H1 (cell line): ENCODE measurements around the gene PLXND1. TPM values are rescaled to one million over a fixed set of nuclear protein-coding genes. Genes with fewer than 3 reads are reported as not detected.

Source experiments
- CTCF ChIA-PET: fragments of 300-600 bp; sonication (Branson Sonifier 250); formaldehyde crosslinking; loops from one replicate; lab custom pipeline; 2021; ENCODE audit not compliant: partially characterized antibody; lab: Charles Lee
- POLR2A ChIA-PET: fragments of 300-600 bp; sonication (Branson Sonifier 250); formaldehyde crosslinking; loops from one replicate; lab custom pipeline; 2021; ENCODE audit warnings: inconsistent platforms; ENCODE audit not compliant: partially characterized antibody; lab: Charles Lee
- DNase-seq, 2 experiments: peaks; one replicate each; pipeline versions ENCODE4 v3.0.0 to v3.0.0-alpha.2; 2010 to 2022; ENCODE audit warnings: low spot score in 2 of 2, low read depth in 1 of 2, mixed read lengths in 1 of 2
- FAIRE-seq: peaks from 2 replicates; lab custom pipeline; 2011; peaks lifted over from hg19 to GRCh38; lab: Jason Lieb, UNC
- H2AFZ ChIP-seq: 2 replicates; pipeline ENCODE4 v1.8.1; 2012; ENCODE audit warnings: low read length, inconsistent platforms
- H2AK5ac ChIP-seq: 2 replicates; pipeline ENCODE4 v1.6.1; 2013; ENCODE audit warnings: low read depth, low read length
- H2BK120ac ChIP-seq: replicated peaks from 2 replicates; pipeline ENCODE3; 2013; ENCODE audit warnings: low read depth, low read length, inconsistent platforms
- H2BK12ac ChIP-seq: 2 replicates; pipeline ENCODE4 v1.6.1; 2013; ENCODE audit warnings: low read depth, low read length
- H2BK15ac ChIP-seq: 2 replicates; pipeline ENCODE4 v1.6.1; 2013; ENCODE audit warnings: low read length
- H2BK20ac ChIP-seq: 2 replicates; pipeline ENCODE4 v1.6.1; 2013; ENCODE audit warnings: low read length
- H2BK5ac ChIP-seq: 2 replicates; pipeline ENCODE4 v1.6.1; 2013; ENCODE audit warnings: low read depth, low read length
- H3K14ac ChIP-seq: 2 replicates; pipeline ENCODE4 v1.6.1; 2013; ENCODE audit warnings: inconsistent platforms; ENCODE audit not compliant: insufficient read length
- H3K18ac ChIP-seq: 2 replicates; pipeline ENCODE4 v1.6.1; 2013; ENCODE audit warnings: low read length; ENCODE audit errors: extremely low read depth
- H3K23ac ChIP-seq: 2 replicates; pipeline ENCODE4 v1.6.1; 2013; ENCODE audit warnings: inconsistent platforms; ENCODE audit not compliant: insufficient read length
- H3K23me2 ChIP-seq: 2 replicates; pipeline ENCODE4 v1.6.1; 2013; ENCODE audit warnings: low read depth, low read length
- H3K27ac ChIP-seq: 2 replicates; pipeline ENCODE4 v1.6.1; 2011; ENCODE audit warnings: low read depth, low read length, inconsistent platforms
- H3K27me3 ChIP-seq, 4 experiments: replicated peaks in 1 of 4; 1 replicate in 1 of 4; 2 replicates in 3 of 4; pipeline versions ENCODE4 v1.6.1 to v1.8.1; 2011 to 2013; ENCODE audit warnings: low read length in 3 of 4, mild to moderate bottlenecking in 3 of 4, inconsistent platforms in 2 of 4, mixed read lengths in 2 of 4, moderate library complexity in 1 of 4; ENCODE audit not compliant: control insufficient read depth in 3 of 4, insufficient read depth in 3 of 4; ENCODE audit errors: extremely low read depth in 1 of 4
- H3K36me3 ChIP-seq, 4 experiments: 2 replicates each; pipeline versions ENCODE4 v1.6.1 to v1.8.1; 2011 to 2013; ENCODE audit warnings: mild to moderate bottlenecking in 4 of 4, low read length in 3 of 4, moderate library complexity in 2 of 4, control low read depth in 1 of 4, inconsistent platforms in 1 of 4; ENCODE audit not compliant: insufficient read depth in 4 of 4, control insufficient read depth in 2 of 4
- H3K4ac ChIP-seq: replicated peaks from 2 replicates; pipeline ENCODE3; 2013; ENCODE audit warnings: low read length, low read depth, mixed read lengths, inconsistent platforms; ENCODE audit not compliant: insufficient read length
- H3K4me1 ChIP-seq, 4 experiments: replicated peaks in 1 of 4; 1 replicate in 1 of 4; 2 replicates in 3 of 4; pipeline versions ENCODE4 v1.6.1 to v1.8.1; 2011 to 2013; ENCODE audit warnings: low read length in 3 of 4, inconsistent platforms in 2 of 4, mixed read lengths in 1 of 4; ENCODE audit not compliant: insufficient read depth in 4 of 4, control insufficient read depth in 3 of 4
- H3K4me2 ChIP-seq, 2 experiments: 2 replicates each; pipeline versions ENCODE4 v1.6.1 to v1.8.1; 2011 to 2013; ENCODE audit warnings: low read depth in 2 of 2, low read length in 2 of 2, control low read depth in 1 of 2, inconsistent platforms in 1 of 2, mild to moderate bottlenecking in 1 of 2; ENCODE audit not compliant: insufficient read depth in 1 of 2
- H3K4me3 ChIP-seq, 4 experiments: fragments of 200-600, 300-600 bp in 1 of 4; sonication (generic), shearing (Covaris generic), sonication (Bioruptor Twin) in 1 of 4; 2 replicates each; pipeline versions ENCODE4 v1.5.1 to v1.8.1; 2011 to 2016; ENCODE audit warnings: low read length in 4 of 4, low read depth in 3 of 4, control low read depth in 2 of 4, inconsistent platforms in 2 of 4, mild to moderate bottlenecking in 2 of 4, mixed read lengths in 1 of 4, moderate library complexity in 1 of 4; ENCODE audit not compliant: insufficient read depth in 2 of 4; ENCODE audit errors: extremely low read depth in 1 of 4
- H3K56ac ChIP-seq: replicated peaks from 2 replicates; pipeline ENCODE3; 2013; ENCODE audit warnings: low read depth, mild to moderate bottlenecking, mixed read lengths, low read length, inconsistent platforms; ENCODE audit not compliant: insufficient read length
- H3K79me1 ChIP-seq: 2 replicates; pipeline ENCODE4 v1.6.1; 2013; ENCODE audit warnings: low read depth, low read length, control low read depth
- H3K79me2 ChIP-seq, 2 experiments: 2 replicates each; pipeline versions ENCODE4 v1.6.1 to v1.8.1; 2012 to 2013; ENCODE audit warnings: low read length in 2 of 2, mild to moderate bottlenecking in 2 of 2, inconsistent platforms in 1 of 2; ENCODE audit not compliant: insufficient read depth in 2 of 2, control insufficient read depth in 1 of 2
- H3K9ac ChIP-seq, 4 experiments: replicated peaks in 1 of 4; 1 replicate in 1 of 4; 2 replicates in 3 of 4; pipeline versions ENCODE4 v1.6.1 to v1.8.1; 2011 to 2013; ENCODE audit warnings: low read depth in 3 of 4, low read length in 3 of 4, control low read depth in 2 of 4, mild to moderate bottlenecking in 2 of 4, moderate library complexity in 2 of 4, inconsistent platforms in 1 of 4; ENCODE audit errors: extremely low read depth in 1 of 4
- H3K9me3 ChIP-seq, 2 experiments: 2 replicates each; pipeline versions ENCODE4 v1.6.1 to v1.8.1; 2012 to 2013; ENCODE audit warnings: mild to moderate bottlenecking in 2 of 2, moderate library complexity in 2 of 2, control low read depth in 1 of 2, inconsistent platforms in 1 of 2, low read depth in 1 of 2, low read length in 1 of 2, mixed read lengths in 1 of 2; ENCODE audit not compliant: insufficient read depth in 2 of 2
- H4K20me1 ChIP-seq, 2 experiments: replicated peaks in 1 of 2; 2 replicates each; pipeline versions ENCODE3 to v1.8.1; 2011 to 2013; ENCODE audit warnings: inconsistent platforms in 2 of 2, low read length in 2 of 2, mild to moderate bottlenecking in 1 of 2; ENCODE audit not compliant: insufficient read depth in 2 of 2, control insufficient read depth in 1 of 2
- H4K5ac ChIP-seq: 2 replicates; pipeline ENCODE4 v1.6.1; 2013; ENCODE audit warnings: low read length, low read depth, mixed read lengths, inconsistent platforms; ENCODE audit not compliant: insufficient read length
- H4K8ac ChIP-seq: 2 replicates; pipeline ENCODE4 v1.8.0; 2013; ENCODE audit warnings: mild to moderate bottlenecking, moderate library complexity, low read length, inconsistent platforms; ENCODE audit not compliant: insufficient read depth; ENCODE audit errors: extremely low read depth
- H4K91ac ChIP-seq: replicated peaks from 2 replicates; pipeline ENCODE3; 2013; ENCODE audit warnings: low read length, mixed read lengths, inconsistent platforms; ENCODE audit not compliant: insufficient read length
- CEBPB ChIP-seq: IDR thresholded peaks from 2 replicates; pipeline ENCODE4 v1.6.1; 2012; ENCODE audit warnings: low read depth, low read length
- WGBS, 2 experiments: shearing (Covaris generic) in 1 of 2; methylation state at CpG; one replicate each; pipeline versions ENCODE4 v1.1.6 to v1.1.7; 2013 to 2015; ENCODE audit warnings: low lambda C conversion rate in 2 of 2, mixed read lengths in 2 of 2, inconsistent platforms in 1 of 2, low coverage in 1 of 2, missing lambda C conversion rate in 1 of 2; ENCODE audit not compliant: insufficient replicate concordance in 2 of 2, insufficient coverage in 1 of 2, insufficient read length in 1 of 2; ENCODE audit errors: extremely low coverage in 1 of 2, missing lambda C conversion rate in 1 of 2; 5-methylcytosine and 5-hydroxymethylcytosine counted together
- polyA plus RNA-seq, 7 experiments: library from polyadenylated mRNA; depleted of rRNA in 3 of 7; stranded (reverse) in 5 of 7; unstranded in 2 of 7; fragments of >200 nt in 5 of 7; fragments of 200-250 nt in 2 of 7; gene quantifications; 1 replicate in 5 of 7; 2 replicates in 1 of 7; 4 replicates in 1 of 7; pipeline versions ENCODE4 v1.2.1 to v1.2.3, GENCODE V29; 2011 to 2013; ENCODE audit warnings: missing spikeins in 2 of 7, mixed read lengths in 2 of 7
- total RNA-seq: library from RNA; stranded (reverse); fragmentation: NEBNext Ultra II Directional; extraction: Animal tissue kit (Norgen Biotek cat#: 25700); gene quantifications from 2 replicates; pipeline ENCODE4 v1.2.1, GENCODE V29; 2021

PLXND1 gene
- total and polyA plus RNA-seq, 2 of the 8 experiments (the other 6 are each of a cell fraction or from before 2014, with no cell fraction given), result 17.7 to 66.4 TPM

DNA sequence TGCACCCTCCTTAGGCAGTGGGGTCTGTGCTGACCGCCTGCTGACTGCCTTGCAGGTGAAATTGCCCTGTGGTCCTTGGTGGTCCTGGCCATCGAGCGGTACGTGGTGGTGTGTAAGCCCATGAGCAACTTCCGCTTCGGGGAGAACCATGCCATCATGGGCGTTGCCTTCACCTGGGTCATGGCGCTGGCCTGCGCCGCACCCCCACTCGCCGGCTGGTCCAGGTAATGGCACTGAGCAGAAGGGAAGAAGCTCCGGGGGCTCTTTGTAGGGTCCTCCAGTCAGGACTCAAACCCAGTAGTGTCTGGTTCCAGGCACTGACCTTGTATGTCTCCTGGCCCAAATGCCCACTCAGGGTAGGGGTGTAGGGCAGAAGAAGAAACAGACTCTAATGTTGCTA lies 75.7 kb downstream of the PLXND1 start:
- no peak for DNase-seq
- peak overlapping the region; percentile 83 for H3K4ac ChIP-seq
- H3K4me2 ChIP-seq, result peak overlapping the region; percentile 16 to 25; a peak in 2 of 4 replicates
- no peaks in the 10 kb centered on the region for H4K20me1 ChIP-seq
- H3K9me3 ChIP-seq, result no peaks in the 10 kb centered on the region
- 86% methylated on average over 13 of the region's 13 CpGs; no CpG with 5 or more reads in 1 of the 2 experiments for WGBS, 2 experiments
- peak overlapping the region; percentile 55 for H3K18ac ChIP-seq
- peak overlapping the region; percentile 91; the same call in 1 of the 2 replicates for H2BK20ac ChIP-seq
- H3K4me3 ChIP-seq, result no peak overlapping the region
- H2AFZ ChIP-seq, result peak overlapping the region; percentile 14; the same call in 1 of the 2 replicates
- no peak overlapping the region; the same call in 1 of the 2 replicates for H4K8ac ChIP-seq
- H3K27ac ChIP-seq, result no peak overlapping the region
- H3K79me1 ChIP-seq, result no peaks in the 10 kb centered on the region
- peaks cover 2% of the 10 kb centered on the region; the same call in 1 of the 2 replicates for H3K23me2 ChIP-seq
- H3K14ac ChIP-seq, result no peak overlapping the region
- FAIRE-seq, result no peak
- peaks cover 3 to 21% (median 9%) of the 10 kb centered on the region in 4 experiments for H3K4me1 ChIP-seq
- H2AK5ac ChIP-seq, result peak overlapping the region; percentile 54; the same call in 1 of the 2 replicates
- peak overlapping the region; percentile 81 for H4K5ac ChIP-seq
- peak overlapping the region; percentile 88 for H2BK120ac ChIP-seq
- H3K9ac ChIP-seq, result no peak overlapping the region
- no peak overlapping the region for H3K23ac ChIP-seq
- H3K27me3 ChIP-seq, result no peaks in the 10 kb centered on the region
- CTCF ChIA-PET, result interaction anchor here (0.8 to 2.1 kb wide), 4 partner anchors 19 to 48 kb away, joined by 3 to 5 read pairs (median 5); no protein-coding TSS in a partner anchor
- peak overlapping the region; percentile 84 for H2BK12ac ChIP-seq
- no peak overlapping the region for H3K56ac ChIP-seq
- POLR2A ChIA-PET, result interaction anchor here (0.6 to 0.9 kb wide), 4 partner anchors 10 to 88 kb away, joined by 3 to 4 read pairs (median 3); partner anchors contain the start of gene H1-8
- H2BK5ac ChIP-seq, result peak overlapping the region; percentile 89
- no peaks in the 10 kb centered on the region for H3K36me3 ChIP-seq
- peak overlapping the region; percentile 36; the same call in 1 of the 2 replicates for H2BK15ac ChIP-seq
- TF ChIP-seq CEBPB, result no peak
- no peaks in the 10 kb centered on the region for H3K79me2 ChIP-seq
- peak overlapping the region; percentile 98 for H4K91ac ChIP-seq
